ENCODE results near the gene NAGA.

The NAGA gene

GRCh38 chr22:42035256-42035655 is 35.4 kb downstream of the NAGA start:
- DNase-seq = no peak

DNA sequence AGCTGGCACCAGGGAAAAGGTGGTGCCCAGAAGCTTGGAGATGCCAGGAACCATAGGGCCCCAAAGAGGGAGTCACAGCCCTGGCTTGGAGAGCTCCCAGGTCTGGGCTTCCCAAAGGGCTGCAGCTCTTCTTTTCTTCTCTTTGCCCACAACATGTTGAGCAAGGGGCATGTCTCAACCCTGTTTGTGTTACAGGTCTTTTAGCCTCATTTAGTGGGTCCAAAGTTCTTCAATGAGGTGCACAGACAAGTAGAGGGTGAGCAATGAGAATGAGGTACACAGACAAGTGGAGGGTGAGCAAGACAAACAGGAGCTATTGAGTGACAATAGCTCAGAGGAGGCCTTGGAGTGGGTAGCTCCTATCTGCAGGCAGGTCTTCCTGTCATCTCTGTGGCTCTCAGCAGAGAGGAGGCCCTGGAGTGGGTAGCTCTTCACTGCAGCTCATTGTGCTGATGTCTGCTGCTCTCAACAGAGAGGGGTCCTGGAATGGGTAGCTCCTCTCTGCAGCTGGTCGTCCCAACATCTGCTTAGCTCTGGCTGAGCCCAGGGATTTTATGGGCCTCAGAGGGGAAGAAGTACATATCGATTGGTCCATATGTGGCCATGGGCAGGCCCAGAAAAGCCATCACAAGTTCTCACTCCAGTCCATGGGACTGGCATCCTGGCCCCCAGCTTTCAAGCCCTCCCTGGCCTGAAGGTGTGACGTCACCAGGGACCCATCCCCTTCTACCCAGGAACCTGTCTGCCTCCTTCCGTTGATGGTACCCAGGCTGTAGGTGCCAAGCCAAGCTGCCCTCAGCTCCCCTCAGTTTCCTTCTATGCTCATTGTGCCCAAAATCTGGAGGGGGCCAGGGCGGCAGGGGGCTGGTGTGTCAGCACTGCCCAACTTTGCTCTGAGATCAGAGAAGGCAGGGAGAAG is 37.1 kb downstream of the NAGA start:
- DNase-seq = no peak

- no peak for DNase-seq
These were observed 43.9 kb downstream of the NAGA start for GRCh38 chr22:42026705-42027104.

DNA sequence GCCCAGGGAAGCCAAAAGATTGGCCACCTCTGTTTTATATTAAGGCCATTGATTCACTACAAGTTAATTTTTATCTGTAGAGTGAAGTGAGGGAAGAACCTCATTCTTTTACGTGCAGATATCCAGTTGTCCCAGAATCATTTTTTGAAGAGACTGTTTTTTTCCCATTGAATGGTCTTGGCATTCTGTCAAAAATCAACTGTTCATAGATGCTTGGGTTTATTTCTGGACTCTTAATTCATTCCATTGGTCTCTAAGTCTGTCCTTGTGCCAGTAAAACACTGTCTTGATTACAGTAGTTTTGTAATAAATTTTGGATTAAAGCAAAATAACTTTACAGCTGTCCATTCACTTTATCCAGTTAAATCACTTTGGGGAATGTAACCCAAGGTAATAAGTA is 45.2 kb downstream of the NAGA start:
- DNase-seq = no peak

- no peak for DNase-seq
These were observed 48.3 kb downstream of the NAGA start for GRCh38 chr22:42022162-42022847.

- DNase-seq = no peak
These were observed 49.0 kb downstream of the NAGA start for GRCh38 chr22:42021571-42021970.

- no peak for DNase-seq
These were observed 52.4 kb downstream of the NAGA start for GRCh38 chr22:42018224-42018623.

- DNase-seq = no peak
These were observed 54.5 kb downstream of the NAGA start for GRCh38 chr22:42016111-42016510.

- no peak for DNase-seq
These were observed 57.2 kb downstream of the NAGA start for GRCh38 chr22:42013385-42013784.

DNA sequence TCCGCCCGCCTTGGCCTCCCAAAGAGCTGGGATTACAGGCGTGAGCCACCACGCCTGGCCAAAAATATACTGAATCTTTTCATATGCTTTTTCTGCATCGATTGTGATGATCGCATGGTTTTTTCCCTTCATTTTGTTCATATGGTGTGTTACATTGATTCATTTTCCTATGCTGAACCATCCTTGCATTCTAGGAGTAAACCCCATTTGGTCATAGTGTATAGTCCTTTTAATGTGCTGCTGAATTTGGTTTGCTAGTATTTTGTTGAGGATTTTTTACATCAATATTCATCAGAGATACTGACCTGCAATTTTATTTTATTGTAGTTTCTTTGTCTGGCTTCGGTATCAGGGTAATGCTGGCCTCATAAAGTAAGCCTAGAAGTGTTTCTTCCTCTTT is 59.8 kb downstream of the NAGA start:
- no peak for DNase-seq
